MCF 10A (cell line): ENCODE results near the gene ABCB1. TPM values are rescaled to one million over a fixed set of nuclear protein-coding genes. Genes with fewer than 3 reads are reported as not detected.

ENCODE experiments used
- BruUV-seq: library from RNA; stranded (reverse); fragments of 400-500 nt; replicated peaks from 2 replicates; lab custom pipeline; 2021; lab: Mats Ljungman, UMichigan
- CTCF ChIA-PET: fragments of 300-600 bp; sonication (Branson Sonifier 250); formaldehyde crosslinking; extraction: SDS; loops from one replicate; lab custom pipeline; 2021; ENCODE audit warnings: antibody characterized with exemption, inconsistent platforms; lab: Yijun Ruan, JAX
- POLR2A ChIA-PET: fragments of 300-600, 350-650 bp; sonication (Branson Sonifier 250); formaldehyde crosslinking; extraction: SDS; loops from one replicate; lab custom pipeline; 2020; ENCODE audit warnings: antibody characterized with exemption, inconsistent platforms; lab: Yijun Ruan, JAX
- DNase-seq: peaks from one replicate; pipeline ENCODE4 v3.0.0-alpha.2; 2018; ENCODE audit not compliant: unreplicated experiment
- H3K27ac Mint-ChIP-seq: one replicate; pipeline ENCODE4 v1.8.0; 2022; ENCODE audit warnings: mild to moderate bottlenecking, low read depth, mixed read lengths; ENCODE audit not compliant: unreplicated experiment
- H3K27me3 Mint-ChIP-seq: one replicate; pipeline ENCODE4 v1.8.0; 2022; ENCODE audit warnings: mixed read lengths; ENCODE audit not compliant: insufficient read depth, unreplicated experiment
- H3K36me3 Mint-ChIP-seq: one replicate; pipeline ENCODE4 v1.8.0; 2022; ENCODE audit warnings: mild to moderate bottlenecking, moderate library complexity, mixed read lengths; ENCODE audit not compliant: insufficient read depth, unreplicated experiment
- H3K4me1 Mint-ChIP-seq: one replicate; pipeline ENCODE4 v1.8.0; 2022; ENCODE audit warnings: mixed read lengths; ENCODE audit not compliant: insufficient read depth, unreplicated experiment
- H3K4me3 Mint-ChIP-seq: one replicate; pipeline ENCODE4 v1.8.0; 2022; ENCODE audit warnings: mild to moderate bottlenecking, moderate library complexity, mixed read lengths; ENCODE audit not compliant: unreplicated experiment
- H3K9me3 Mint-ChIP-seq: one replicate; pipeline ENCODE4 v1.8.0; 2022; ENCODE audit warnings: mixed read lengths; ENCODE audit not compliant: unreplicated experiment
- CTCF ChIP-seq: fragments of 200-600 bp; IDR thresholded peaks from one replicate; pipeline ENCODE4 v1.8.0; 2022; ENCODE audit warnings: antibody characterized with exemption, mild to moderate bottlenecking; ENCODE audit not compliant: unreplicated experiment
- intact Hi-C: fragments of 100-400 bp; cut with micrococcal nuclease; formaldehyde crosslinking; loops from 2 replicates; pipeline ENCODE4 v1.14.1; 2022
- total RNA-seq: library from RNA; stranded (reverse); gene quantifications from 2 replicates; pipeline ENCODE4 v1.2.3, GENCODE V29; 2022

Gene ABCB1
- total RNA-seq, 1 experiment from 2014 or later, result not detected

GRCh38 chr7:87456247-87456646, 144.4 kb downstream of the ABCB1 start:
- Mint-ChIP-seq H3K4me3 (no peak overlapping the region), H3K9me3 (no peaks in the 10 kb centered on the region), H3K27me3 (peaks cover 76% of the 10 kb centered on the region), H3K4me1 (no peaks in the 10 kb centered on the region), H3K27ac (no peak overlapping the region), H3K36me3 (no peaks in the 10 kb centered on the region)
- no peak for DNase-seq
- ChIA-PET POLR2A (no interaction called here), CTCF (interaction anchor here (0.7 kb wide), 1 partner anchor 22 kb away, joined by 4 read pairs; no protein-coding TSS in a partner anchor)
- no TSS peak for BruUV-seq
- TF ChIP-seq CTCF, result no peak
- intact Hi-C loops, result no loop called here

Other genes starting within 250 kb of the ABCB1 start
- not detected in 2 replicates for gene ABCB4, start 125.2 kb downstream of the ABCB1 start, total RNA-seq
- gene RUNDC3B, start 27.5 kb upstream of the ABCB1 start, total RNA-seq, result 0.40 TPM in 1 of 2 replicates, not detected in the other